Activated CD8-positive, alpha-beta memory T cell treated with anti-CD3 and anti-CD28 coated beads for 1 hour (primary cell): Measurements from ENCODE around the gene VAV3.

Experiments
- DNase-seq, 2 donors: peaks; one replicate each; pipeline ENCODE4 v3.0.0-alpha.2; 2020; ENCODE audit warnings: low read depth in 1 of 2; ENCODE audit errors: extremely low read depth in 1 of 2

Gene VAV3

GRCh38 chr1:107547363-107548155 is 417.4 kb downstream of the VAV3 start:
- no peak for DNase-seq

- no peak for DNase-seq
Measured at GRCh38 chr1:107546576-107546975, 418.4 kb downstream of the VAV3 start.

GRCh38 chr1:107545879-107546278 is 419.1 kb downstream of the VAV3 start:
- DNase-seq: no peak

- DNase-seq: no peak
Measured at GRCh38 chr1:107545056-107545577, 419.9 kb downstream of the VAV3 start.

GRCh38 chr1:107544285-107544684 is 420.7 kb downstream of the VAV3 start:
- no peak for DNase-seq

- DNase-seq: no peak
Measured at GRCh38 chr1:107541412-107541811, 423.6 kb downstream of the VAV3 start.

GRCh38 chr1:107538502-107538901 is 426.5 kb downstream of the VAV3 start:
- DNase-seq: no peak

- DNase-seq: no peak
Measured at GRCh38 chr1:107536266-107536665, 428.7 kb downstream of the VAV3 start.

GRCh38 chr1:107535091-107535490 is 429.9 kb downstream of the VAV3 start:
- DNase-seq: no peak

GRCh38 chr1:107534632-107535031 is 430.3 kb downstream of the VAV3 start:
- DNase-seq: no peak

GRCh38 chr1:107533436-107533835 is 431.5 kb downstream of the VAV3 start:
- no peak for DNase-seq

- DNase-seq: no peak
Measured at GRCh38 chr1:107532318-107532717, 432.7 kb downstream of the VAV3 start.

GRCh38 chr1:107531065-107531908 is 433.7 kb downstream of the VAV3 start:
- no peak for DNase-seq

- no peak for DNase-seq
Measured at GRCh38 chr1:107530543-107530942, 434.4 kb downstream of the VAV3 start.

- no peak for DNase-seq
Measured at GRCh38 chr1:107529511-107530149, 435.4 kb downstream of the VAV3 start.

GRCh38 chr1:107526524-107527198 is 438.3 kb downstream of the VAV3 start:
- DNase-seq: no peak

GRCh38 chr1:107525961-107526360 is 439.0 kb downstream of the VAV3 start:
- no peak for DNase-seq

GRCh38 chr1:107525145-107525544 is 439.8 kb downstream of the VAV3 start:
- DNase-seq: no peak

- DNase-seq: no peak
Measured at GRCh38 chr1:107524301-107524700, 440.7 kb downstream of the VAV3 start.

GRCh38 chr1:107523736-107524135 is 441.2 kb downstream of the VAV3 start:
- DNase-seq: no peak

- no peak for DNase-seq
Measured at GRCh38 chr1:107523061-107523460, 441.9 kb downstream of the VAV3 start.
